Kidney (tissue), 14 donors: ENCODE data around the gene LDB3. TPM values are rescaled to one million over a fixed set of nuclear protein-coding genes. Genes with fewer than 3 reads are reported as not detected.
A peak's percentile ranks its signal among the peaks of the same experiment; 100 is the strongest.

Experiments
- DNase-seq, 5 donors: peaks; one replicate each; pipeline ENCODE4 v3.0.0-alpha.2; 2013 to 2020
- FAIRE-seq: peaks from 2 replicates; lab custom pipeline; 2012; peaks lifted over from hg19 to GRCh38; lab: Jason Lieb, UNC
- H3K27ac ChIP-seq, 2 donors: one replicate each; pipeline ENCODE4 v1.7.0; 2013; ENCODE audit warnings: low read depth in 2 of 2, low read length in 2 of 2, inconsistent platforms in 1 of 2
- H3K27me3 ChIP-seq: one replicate; pipeline ENCODE4 v1.7.1; 2013; ENCODE audit warnings: low read length, inconsistent platforms; ENCODE audit not compliant: control insufficient read depth, insufficient read depth
- H3K36me3 ChIP-seq, 3 donors: one replicate each; pipeline versions ENCODE4 v1.7.0 to v1.7.1; 2013; ENCODE audit warnings: low read length in 3 of 3, control low read depth in 1 of 3, inconsistent platforms in 1 of 3; ENCODE audit not compliant: insufficient read depth in 3 of 3, control insufficient read depth in 2 of 3
- H3K4me1 ChIP-seq, 3 donors: one replicate each; pipeline versions ENCODE4 v1.7.0 to v1.7.1; 2013; ENCODE audit warnings: low read length in 3 of 3, inconsistent platforms in 1 of 3, low read depth in 1 of 3; ENCODE audit not compliant: control insufficient read depth in 2 of 3, insufficient read depth in 2 of 3
- H3K4me3 ChIP-seq, 3 donors: one replicate each; pipeline versions ENCODE4 v1.7.0 to v1.8.1; 2013; ENCODE audit warnings: low read length in 3 of 3, control low read depth in 1 of 3, inconsistent platforms in 1 of 3
- H3K9ac ChIP-seq, 3 donors: one replicate each; pipeline versions ENCODE4 v1.7.0 to v1.7.1; 2013; ENCODE audit warnings: low read length in 3 of 3, control low read depth in 1 of 3, inconsistent platforms in 1 of 3
- H3K9me3 ChIP-seq, 3 donors: one replicate each; pipeline versions ENCODE4 v1.7.0 to v1.7.1; 2013; ENCODE audit warnings: low read length in 3 of 3, control low read depth in 1 of 3, inconsistent platforms in 1 of 3; ENCODE audit not compliant: control insufficient read depth in 2 of 3, insufficient read depth in 1 of 3
- CTCF ChIP-seq: IDR thresholded peaks from 3 replicates; pipeline ENCODE4 v1.5.1; 2012; ENCODE audit warnings: mild to moderate bottlenecking, moderate library complexity, borderline replicate concordance; ENCODE audit not compliant: insufficient read depth; ENCODE audit errors: extremely low read depth
- intact Hi-C: fragments of 100-400 bp; cut with DNase I; formaldehyde crosslinking; loops from one replicate; pipeline ENCODE4 v1.11.1; 2022
- polyA plus RNA-seq: library from polyadenylated mRNA; stranded (reverse); fragments of 350-450 nt; fragmentation: Illumina TruSeq; extraction: RNeasy Lipid Tissue Mini Kit (QIAGEN cat#74804); gene quantifications from one replicate; pipeline ENCODE4 v1.2.3, GENCODE V29; 2014; ENCODE audit warnings: low read depth, low replicate concordance; ENCODE audit not compliant: insufficient read depth
- total RNA-seq: library from RNA; stranded (reverse); fragmentation: NEBNext Ultra II Directional; extraction: Animal tissue kit (Norgen Biotek cat#: 25700); gene quantifications from one replicate; pipeline ENCODE4 v1.2.1, GENCODE V29; 2021
- donor health status: control.
- donor health status: control.
- donor health status: control.
- donor health status: control.
- donor health status: control.
- donor health status: DM: yes; HTN: yes; CAD: no.
- donor health status: Normal renal cell carcinoma (clear cell type).

LDB3 gene
- total and polyA plus RNA-seq, 2 donors from 2014 or later = 3.3 to 7.7 TPM

- Histone ChIP-seq H3K4me1 (peaks cover 0 to 10% (median under 1%) of the 10 kb centered on the region in 3 donors), H3K27ac (no peak overlapping the region), H3K9me3 (no peaks in the 10 kb centered on the region), H3K27me3 (no peaks in the 10 kb centered on the region), H3K9ac (no peak overlapping the region), H3K4me3 (no peak overlapping the region), H3K36me3 (no peaks in the 10 kb centered on the region)
- FAIRE-seq = no peak
- DNase-seq = no peak
- intact Hi-C loops = no loop called here
- no peak for TF ChIP-seq CTCF
Observed at GRCh38 chr10:86715836-86716235, 47.5 kb downstream of the LDB3 start.

GRCh38 chr10:86716466-86716865, 48.2 kb downstream of the LDB3 start:
- H3K4me1 ChIP-seq = peaks cover 0 to 8% (median 0%) of the 10 kb centered on the region in 3 donors
- TF ChIP-seq CTCF = no peak
- FAIRE-seq = no peak

GRCh38 chr10:86718556-86718955, 50.2 kb downstream of the LDB3 start:
- no peaks in the 10 kb centered on the region for H3K36me3 ChIP-seq
- H3K27ac ChIP-seq = no peak overlapping the region
- peaks cover 0 to 3% (median 0%) of the 10 kb centered on the region in 3 donors for H3K4me1 ChIP-seq
- H3K9me3 ChIP-seq = no peaks in the 10 kb centered on the region
- intact Hi-C loops = no loop called here
- FAIRE-seq (no peak), DNase-seq (peak in 1 of 5 donors; percentile 29)
- H3K27me3 ChIP-seq = no peaks in the 10 kb centered on the region
- no peak for TF ChIP-seq CTCF
- H3K9ac ChIP-seq = no peak overlapping the region
- H3K4me3 ChIP-seq = no peak overlapping the region

More at GRCh38 chr10:86716466-86716865, 48.2 kb downstream of the LDB3 start:
- Histone ChIP-seq H3K9ac (no peak overlapping the region), H3K9me3 (no peaks in the 10 kb centered on the region), H3K36me3 (no peaks in the 10 kb centered on the region), H3K27me3 (no peaks in the 10 kb centered on the region), H3K4me3 (no peak overlapping the region), H3K27ac (no peak overlapping the region)
- DNase-seq = peak in 1 of 5 donors; percentile 40
- intact Hi-C loops = no loop called here

GRCh38 chr10:86721232-86721631, 52.9 kb downstream of the LDB3 start:
- H3K4me1 ChIP-seq = peaks cover 0 to 3% (median 0%) of the 10 kb centered on the region in 3 donors
- no peaks in the 10 kb centered on the region for H3K27me3 ChIP-seq
- TF ChIP-seq CTCF = no peak
- DNase-seq (peak in 1 of 5 donors; percentile 4), FAIRE-seq (no peak)
- no peaks in the 10 kb centered on the region for H3K36me3 ChIP-seq
- intact Hi-C loops = no loop called here
- no peak overlapping the region for H3K4me3 ChIP-seq
- no peaks in the 10 kb centered on the region for H3K9me3 ChIP-seq
- no peak overlapping the region for H3K9ac ChIP-seq
- H3K27ac ChIP-seq = no peak overlapping the region
